ENCODE measurements around the gene CCDC180.
"Not testable (repeated sequence)": the region's sequence is repeated elsewhere in the genome, so short reads cannot be mapped to it uniquely, and the experiment has no call there.

CCDC180 gene

GRCh38 chr9:97307500-97308163, at the start of gene CCDC180:
Gene CCDC180 (plus strand): TSS chr9:97307659. CDS start chr9:97308064, 405 bp downstream.
- peak; percentile 62 for DNase-seq (ENCODE audit: low read depth)

GRCh38 chr9:97259834-97260514, 47.5 kb upstream of the CCDC180 start:
- DNase-seq (ENCODE audit: low read depth): not testable (repeated sequence)

DNA sequence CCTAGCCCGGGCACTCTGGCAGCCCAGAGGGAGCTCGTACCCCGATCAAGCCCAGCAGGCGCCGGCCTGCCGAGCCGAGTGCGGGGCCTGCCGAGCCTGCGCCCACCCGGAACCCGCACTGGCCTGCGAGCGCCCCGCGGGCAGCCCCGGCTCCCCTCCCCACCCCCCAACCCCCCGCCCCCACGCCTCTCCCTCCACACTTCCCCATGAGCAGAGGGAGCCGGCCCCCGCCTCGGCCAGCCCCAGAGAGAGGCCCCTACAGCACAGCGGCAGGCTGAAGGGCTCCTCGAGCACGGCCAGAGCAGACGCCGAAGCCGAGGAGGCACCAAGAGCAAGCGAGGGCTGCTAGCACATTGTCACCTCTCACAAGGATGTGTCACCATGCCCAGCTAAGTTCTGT, 36.2 kb upstream of the CCDC180 start:
- DNase-seq (ENCODE audit: low read depth): no peak

GRCh38 chr9:97272072-97272471, 35.4 kb upstream of the CCDC180 start:
- DNase-seq (ENCODE audit: low read depth): no peak

GRCh38 chr9:97276310-97276852, 31.1 kb upstream of the CCDC180 start:
- DNase-seq (ENCODE audit: low read depth): no peak

DNA sequence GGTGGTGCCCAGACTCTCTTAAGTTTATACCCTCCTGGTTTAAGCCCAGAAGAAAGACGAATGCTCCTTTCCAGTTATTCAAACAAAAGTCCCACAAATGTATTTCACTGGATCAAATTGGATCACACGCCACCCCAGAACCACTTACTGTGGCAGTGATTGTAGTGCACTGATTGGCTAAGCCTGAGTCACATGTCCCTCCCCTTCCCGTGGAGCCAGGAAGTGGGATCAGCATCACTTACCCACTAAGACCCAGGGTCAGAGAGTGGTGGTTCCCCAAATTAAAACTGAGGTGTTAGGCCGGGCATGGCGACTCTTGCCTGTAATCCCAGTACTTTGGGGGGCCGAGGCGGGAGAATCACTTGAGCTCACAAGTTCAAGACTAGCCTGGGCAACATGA, 29.5 kb upstream of the CCDC180 start:
- DNase-seq (ENCODE audit: low read depth): no peak

DNA sequence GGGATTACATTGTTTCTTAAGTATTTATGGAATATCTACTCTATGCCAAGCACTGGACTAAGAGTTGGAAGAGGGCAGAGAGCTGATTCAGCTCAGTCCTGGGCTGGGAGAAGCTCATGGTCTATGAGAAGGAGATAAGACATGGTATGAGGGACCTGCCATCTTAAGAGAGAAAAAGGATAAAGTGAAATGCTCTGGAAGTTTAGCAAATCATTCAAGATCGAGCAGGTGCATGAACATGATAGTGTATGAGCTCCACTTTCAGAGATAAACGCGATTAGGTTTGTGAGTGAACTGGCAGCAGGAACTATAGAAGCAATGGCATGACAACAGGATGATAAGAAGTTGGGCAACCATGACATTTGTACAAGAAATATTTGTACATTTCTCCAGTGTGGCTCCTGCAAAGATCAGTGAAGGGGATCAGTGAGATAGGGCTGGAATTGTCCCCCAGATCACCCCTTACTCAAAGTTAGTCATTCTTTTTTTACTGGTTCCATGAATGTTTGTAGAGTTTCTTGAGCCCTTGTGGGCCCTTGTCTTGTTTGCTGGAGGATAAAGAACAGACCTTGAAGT, 26.6 kb upstream of the CCDC180 start:
- DNase-seq (ENCODE audit: low read depth): no peak

GRCh38 chr9:97283768-97284167, 23.7 kb upstream of the CCDC180 start:
- DNase-seq (ENCODE audit: low read depth): no peak

DNA sequence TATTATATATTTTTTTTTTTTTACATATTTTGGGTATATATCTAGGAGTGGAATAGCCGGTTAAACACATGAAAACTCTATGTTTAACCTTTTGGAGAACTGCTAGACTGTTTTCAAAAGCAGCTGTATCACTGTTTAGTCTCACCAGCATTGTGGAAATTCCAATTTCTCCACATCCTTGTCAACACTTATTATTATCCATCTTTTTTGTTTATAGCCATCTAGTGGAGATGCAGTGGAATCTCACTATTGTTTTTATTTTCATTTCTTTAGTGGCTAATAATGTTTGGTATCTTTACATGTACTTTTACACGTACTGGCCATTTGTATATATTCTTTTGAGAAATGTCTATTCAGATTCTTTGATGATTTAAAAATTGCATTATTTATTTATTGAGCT, 22.7 kb upstream of the CCDC180 start:
- no peak for DNase-seq (ENCODE audit: low read depth)

- no peak for DNase-seq (ENCODE audit: low read depth)
Measured at GRCh38 chr9:97292200-97292599, 15.3 kb upstream of the CCDC180 start.

GRCh38 chr9:97293207-97293721, 14.2 kb upstream of the CCDC180 start:
- peak; percentile 51 for DNase-seq (ENCODE audit: low read depth)

DNA sequence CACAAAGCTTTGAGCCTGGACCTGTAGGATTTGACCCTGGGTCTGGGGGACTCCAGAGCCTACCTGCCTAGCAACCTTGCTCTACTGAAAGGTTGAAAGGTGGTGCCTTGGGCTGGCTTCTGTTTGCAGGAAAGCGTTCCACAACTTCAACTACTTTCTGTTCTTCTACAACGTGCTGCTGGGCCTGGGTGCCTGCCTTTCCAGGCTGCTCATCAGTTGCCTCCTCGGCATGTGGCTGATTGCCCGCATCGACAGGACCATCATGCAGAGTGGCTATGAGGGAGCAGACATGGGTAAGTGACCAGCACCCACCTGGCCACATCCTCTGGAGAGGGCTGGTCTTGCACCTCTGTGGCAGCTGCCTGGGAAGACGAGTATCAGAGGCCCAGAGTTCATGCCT, 13.6 kb upstream of the CCDC180 start:
- DNase-seq (ENCODE audit: low read depth): no peak

DNA sequence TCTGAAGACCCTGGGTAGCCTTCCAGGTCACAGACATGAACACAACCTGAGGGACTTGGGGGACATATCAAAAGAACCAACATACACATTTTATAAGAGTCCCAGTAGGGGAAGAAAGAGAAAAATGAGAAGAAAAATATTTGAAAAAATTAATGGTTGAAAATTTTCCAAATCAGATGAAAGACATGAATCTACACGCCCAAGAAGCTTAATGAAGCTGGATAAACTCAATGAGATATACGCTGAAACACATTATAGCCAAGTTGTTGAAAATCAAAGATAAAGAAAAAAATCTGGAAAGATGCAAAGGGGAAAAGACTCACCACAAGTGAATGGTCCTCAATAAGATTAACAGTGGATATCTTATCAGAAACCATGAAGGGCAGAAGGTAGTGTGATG, 9.6 kb upstream of the CCDC180 start:
- DNase-seq (ENCODE audit: low read depth): no peak

GRCh38 chr9:97299809-97300414, 7.5 kb upstream of the CCDC180 start:
- DNase-seq (ENCODE audit: low read depth): no peak

DNA sequence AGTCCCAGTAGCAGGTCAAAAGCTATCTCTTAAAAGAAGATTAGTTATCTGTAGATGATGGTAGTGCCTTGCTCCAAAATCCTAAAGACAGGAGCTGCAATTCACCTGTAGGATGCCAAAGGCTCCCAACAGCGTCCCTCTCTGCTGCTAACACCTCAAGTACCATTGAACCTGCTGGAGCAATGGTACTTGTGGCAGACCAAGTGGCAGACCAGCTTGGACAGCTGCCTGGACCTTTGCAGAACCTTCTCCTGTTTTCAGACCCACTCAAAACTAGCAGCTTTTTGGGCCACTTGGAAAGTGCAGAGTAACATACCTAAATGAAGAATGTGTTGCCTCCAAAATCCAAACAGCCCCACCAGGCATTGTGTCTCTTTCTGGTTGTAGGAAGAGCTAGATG, 6.9 kb upstream of the CCDC180 start:
- no peak for DNase-seq (ENCODE audit: low read depth)

DNA sequence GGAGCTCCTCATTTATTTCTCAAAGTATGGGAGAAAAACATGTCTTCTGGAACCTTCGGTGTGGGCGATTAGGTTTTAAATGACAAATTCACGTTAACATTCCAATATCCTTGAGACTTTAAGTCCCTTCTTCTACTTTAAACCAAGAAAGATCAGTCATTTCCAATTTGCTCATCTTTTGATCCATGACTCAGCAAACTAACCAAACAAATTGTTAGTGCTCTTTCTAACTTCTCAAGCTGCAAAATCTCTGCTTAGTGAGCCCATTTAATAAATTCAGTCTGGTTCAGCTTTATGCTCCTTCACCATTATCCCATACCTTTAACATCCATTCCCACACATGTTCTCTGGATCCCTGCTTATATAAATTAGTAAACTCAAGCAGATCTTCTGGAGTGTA, 5.5 kb upstream of the CCDC180 start:
- no peak for DNase-seq (ENCODE audit: low read depth)

- DNase-seq (ENCODE audit: low read depth): no peak
Measured at GRCh38 chr9:97304586-97304985, 2.9 kb upstream of the CCDC180 start.

DNA sequence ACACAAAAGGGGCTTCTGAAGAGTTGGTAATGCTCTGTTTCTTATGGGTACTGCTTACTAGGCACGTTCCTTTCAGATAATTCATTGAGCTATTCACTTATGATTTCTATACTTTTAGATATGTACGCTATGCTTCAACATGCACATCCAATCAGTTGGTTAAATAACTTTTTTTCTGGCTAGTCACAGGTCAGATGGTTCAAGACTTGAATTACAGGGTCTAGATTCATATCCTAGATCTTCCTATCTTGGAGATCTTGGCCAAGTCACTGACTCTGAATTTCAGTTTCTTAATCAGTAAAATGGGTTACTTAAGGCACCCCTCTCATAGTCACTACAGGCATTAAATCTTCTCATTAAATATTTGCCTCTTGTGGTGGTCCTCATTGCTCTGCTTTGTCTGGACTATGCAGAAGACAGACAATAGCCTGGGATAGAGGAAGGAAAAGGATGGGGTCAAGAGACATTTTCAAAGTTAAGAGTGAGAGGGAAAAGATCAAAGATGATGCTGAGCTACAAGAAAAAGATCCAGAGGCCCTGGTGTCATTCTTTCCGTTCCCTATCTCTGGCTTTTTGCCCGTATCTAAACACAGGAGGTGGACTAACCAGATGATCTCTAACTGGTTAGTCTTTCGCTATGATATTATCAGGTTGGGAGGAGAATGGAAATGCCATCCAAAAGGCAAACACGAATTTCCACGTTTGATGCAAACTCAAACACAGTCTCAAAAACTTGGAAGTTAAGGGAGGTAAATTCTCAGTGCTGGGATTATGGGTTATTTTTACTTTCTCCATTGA, 1.8 kb upstream of the CCDC180 start:
- DNase-seq (ENCODE audit: low read depth): no peak

DNA sequence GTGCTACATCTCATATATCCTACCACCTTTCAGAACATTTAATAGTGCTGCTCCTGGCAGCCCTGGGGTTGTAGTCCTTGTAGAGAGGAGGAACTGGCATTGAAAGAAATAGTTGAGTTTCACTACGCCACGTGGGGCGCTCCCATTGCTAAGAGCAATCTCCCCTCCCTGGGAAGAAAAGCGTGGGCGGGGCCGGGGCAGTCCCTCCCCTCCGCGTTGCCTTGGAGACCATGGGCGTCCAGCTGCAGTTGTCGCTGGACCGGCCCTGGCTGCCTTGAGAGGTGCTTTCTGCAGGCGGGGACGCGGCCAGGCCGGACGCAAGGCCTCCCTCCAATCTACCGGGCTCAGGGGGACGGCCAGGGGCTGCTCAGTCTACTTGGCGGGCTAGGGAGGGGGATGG, 368 bp upstream of the CCDC180 start:
- DNase-seq (ENCODE audit: low read depth): peak; percentile 57

GRCh38 chr9:97309260-97309659, 1.8 kb downstream of the CCDC180 start:
- no peak for DNase-seq (ENCODE audit: low read depth)

GRCh38 chr9:97310023-97310422, 2.6 kb downstream of the CCDC180 start:
- DNase-seq (ENCODE audit: low read depth): no peak

DNA sequence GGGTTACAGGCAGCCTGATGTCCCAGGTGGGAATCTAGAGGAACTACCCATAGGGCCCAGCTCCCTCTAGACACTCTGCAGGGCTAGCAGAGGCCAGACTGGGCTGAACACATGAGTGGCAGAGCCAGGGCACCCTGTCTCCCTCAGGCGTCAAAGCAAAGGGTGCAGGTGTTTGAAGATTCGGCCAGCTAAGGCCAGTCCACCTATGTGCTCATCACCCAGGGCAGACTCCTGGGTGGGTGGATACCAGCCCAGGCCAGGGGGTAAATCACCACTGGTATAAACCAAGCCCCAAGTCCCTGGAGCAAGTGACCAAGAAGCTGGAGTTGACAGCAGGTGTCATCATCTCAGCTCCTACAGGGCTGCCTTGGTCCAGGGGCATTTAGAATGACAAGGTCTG, 3.4 kb downstream of the CCDC180 start:
- no peak for DNase-seq (ENCODE audit: low read depth)
